Upper lobe of left lung (tissue), 6 donors: ENCODE results near the gene PAK2. TPM values are rescaled to one million over a fixed set of nuclear protein-coding genes. Genes with fewer than 3 reads are reported as not detected.

Experiments used
- ATAC-seq, 2 donors: fragments of 200-7000 bp; cut with Tn5 transposase; one replicate each; pipeline ENCODE4 v1.9.1; 2022; ENCODE audit warnings: mild to moderate bottlenecking in 2 of 2, moderate library complexity in 2 of 2; ENCODE audit not compliant: low FRiP score in 2 of 2
- DNase-seq, 2 donors: peaks; one replicate each; pipeline ENCODE4 v3.0.0-alpha.2; 2019 to 2020
- H3K27ac ChIP-seq, 4 donors: fragments of 200-600 bp; sonication (generic); one replicate each; pipeline ENCODE4 v1.5.1; 2016 to 2019
- H3K27me3 ChIP-seq, 4 donors: fragments of 200-600 bp; sonication (generic); one replicate each; pipeline ENCODE4 v1.5.1; 2017 to 2019
- H3K36me3 ChIP-seq, 4 donors: fragments of 200-600 bp; sonication (generic); one replicate each; pipeline ENCODE4 v1.5.1; 2016 to 2019
- H3K4me1 ChIP-seq, 4 donors: fragments of 200-600 bp; sonication (generic); one replicate each; pipeline ENCODE4 v1.5.1; 2018 to 2019
- H3K4me3 ChIP-seq, 4 donors: fragments of 200-600 bp; sonication (generic); one replicate each; pipeline ENCODE4 v1.5.1; 2017 to 2019; ENCODE audit warnings: mild to moderate bottlenecking in 2 of 4, moderate library complexity in 1 of 4
- H3K9me3 ChIP-seq, 4 donors: fragments of 200-600 bp; sonication (generic); one replicate each; pipeline ENCODE4 v1.5.1; 2018 to 2019
- EP300 ChIP-seq, 4 donors: sonication (generic); formaldehyde crosslinking; IDR thresholded peaks; one replicate each; pipeline ENCODE4 v1.5.1; 2017; ENCODE audit warnings: antibody characterized with exemption in 4 of 4, control low read depth in 2 of 4
- POLR2A ChIP-seq, 4 donors: fragments of 450-650 bp; IDR thresholded peaks; one replicate each; pipeline ENCODE4 v1.5.1; 2016 to 2017; ENCODE audit warnings: antibody characterized with exemption in 4 of 4, mild to moderate bottlenecking in 2 of 4
- POLR2AphosphoS5 ChIP-seq, 2 donors: sonication (generic); formaldehyde crosslinking; IDR thresholded peaks; one replicate each; pipeline ENCODE4 v1.5.1; 2017; ENCODE audit warnings: antibody characterized with exemption in 2 of 2
- whole genome bisulfite sequencing, 2 donors: methylation state at CpG; one replicate each; pipeline ENCODE4 v1.1.5; 2017 to 2018; 5-methylcytosine and 5-hydroxymethylcytosine counted together
- total RNA-seq, 6 donors: library from RNA; depleted of rRNA in 4 of 6; stranded (reverse); fragments of >200 nt in 4 of 6; gene quantifications; one replicate each; pipeline versions ENCODE4 v1.1.0 to v1.2.1, GENCODE V29; 2016 to 2021
- TF ChIP-seq, protein P1 (sequence below), 6 experiments: fragments of 450-650 bp in 4 of 6; fragments of 200-600 bp in 2 of 6; sonication (generic) in 2 of 6; IDR thresholded peaks; one replicate each; pipeline ENCODE4 v1.5.1; 2016 to 2019; ENCODE audit warnings: antibody characterized with exemption in 6 of 6
- donor health status: DM: no; HTN: no; CAD: no; lungs with moderate emphysema.
- donor health status: DM: no; HTN: yes; CAD: no; lungs with severe emphysema.

PAK2 gene
- total RNA-seq, 6 donors from 2014 or later: 24.7 to 82.2 (median 60.1) TPM

DNA sequence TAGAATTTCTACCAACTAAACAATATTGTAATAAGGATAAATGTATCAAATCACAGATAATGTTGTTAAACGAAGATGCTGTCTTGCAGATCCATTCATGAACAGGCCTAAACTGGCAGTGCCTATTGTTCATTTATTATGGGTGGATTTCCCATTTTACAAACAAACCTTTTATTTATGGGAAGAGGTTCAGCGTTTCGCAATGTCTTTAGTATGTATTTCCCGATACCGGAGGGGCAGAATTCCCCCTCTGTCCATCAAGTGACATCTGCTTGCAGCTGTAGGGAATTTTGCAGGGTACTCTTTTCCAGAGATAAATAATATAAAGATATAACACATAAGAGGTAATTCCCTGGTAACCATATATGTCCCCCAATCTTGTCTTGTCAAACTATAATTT lies 33.3 kb upstream of the PAK2 start:
- TF ChIP-seq POLR2AphosphoS5 (IDR thresholded peaks at IDR 0.05) (no peak), EP300 (IDR thresholded peaks at IDR 0.05) (no peak), POLR2A (IDR thresholded peaks at IDR 0.05) (no peak)
- TF ChIP-seq, protein P1, sequence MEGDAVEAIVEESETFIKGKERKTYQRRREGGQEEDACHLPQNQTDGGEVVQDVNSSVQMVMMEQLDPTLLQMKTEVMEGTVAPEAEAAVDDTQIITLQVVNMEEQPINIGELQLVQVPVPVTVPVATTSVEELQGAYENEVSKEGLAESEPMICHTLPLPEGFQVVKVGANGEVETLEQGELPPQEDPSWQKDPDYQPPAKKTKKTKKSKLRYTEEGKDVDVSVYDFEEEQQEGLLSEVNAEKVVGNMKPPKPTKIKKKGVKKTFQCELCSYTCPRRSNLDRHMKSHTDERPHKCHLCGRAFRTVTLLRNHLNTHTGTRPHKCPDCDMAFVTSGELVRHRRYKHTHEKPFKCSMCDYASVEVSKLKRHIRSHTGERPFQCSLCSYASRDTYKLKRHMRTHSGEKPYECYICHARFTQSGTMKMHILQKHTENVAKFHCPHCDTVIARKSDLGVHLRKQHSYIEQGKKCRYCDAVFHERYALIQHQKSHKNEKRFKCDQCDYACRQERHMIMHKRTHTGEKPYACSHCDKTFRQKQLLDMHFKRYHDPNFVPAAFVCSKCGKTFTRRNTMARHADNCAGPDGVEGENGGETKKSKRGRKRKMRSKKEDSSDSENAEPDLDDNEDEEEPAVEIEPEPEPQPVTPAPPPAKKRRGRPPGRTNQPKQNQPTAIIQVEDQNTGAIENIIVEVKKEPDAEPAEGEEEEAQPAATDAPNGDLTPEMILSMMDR (IDR thresholded peaks at IDR 0.05): no peak
- Histone ChIP-seq H3K27me3 (no peaks in the 10 kb centered on the region), H3K4me3 (no peak overlapping the region), H3K9me3 (no peaks in the 10 kb centered on the region), H3K36me3 (no peaks in the 10 kb centered on the region), H3K27ac (no peak overlapping the region), H3K4me1 (peaks cover 4 to 12% (median 6%) of the 10 kb centered on the region in 4 donors)
- 54 to 66% methylated on average over 5 of the region's 5 CpGs for WGBS, 2 donors
- ATAC-seq (no peak), DNase-seq (no peak)

DNA sequence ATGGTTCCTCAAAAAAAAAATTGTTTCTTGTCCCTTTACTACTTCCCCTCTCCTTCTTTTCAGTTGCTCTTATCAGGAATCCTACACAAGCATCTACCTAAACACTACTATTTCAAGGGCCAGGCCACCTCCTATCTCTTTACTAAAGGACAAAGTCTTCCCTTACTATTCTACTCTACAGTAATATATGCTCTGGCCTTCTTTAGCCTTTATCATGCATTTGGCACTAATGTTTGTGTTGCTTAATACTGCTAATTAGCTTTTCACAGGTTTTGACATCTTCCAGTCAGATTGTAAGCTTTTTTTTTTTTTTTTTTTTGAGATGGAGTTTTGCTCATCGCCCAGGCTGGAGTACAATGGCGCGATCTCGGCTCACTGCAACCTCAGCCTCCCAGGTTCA lies 32.9 kb upstream of the PAK2 start:
- no peak overlapping the region for H3K27ac ChIP-seq
- DNase-seq (no peak), ATAC-seq (no peak)
- TF ChIP-seq POLR2A (IDR thresholded peaks at IDR 0.05) (no peak), POLR2AphosphoS5 (IDR thresholded peaks at IDR 0.05) (no peak), EP300 (IDR thresholded peaks at IDR 0.05) (no peak)
- TF ChIP-seq, protein P1 (IDR thresholded peaks at IDR 0.05): no peak
- 94 to 98% methylated on average over 4 of the region's 4 CpGs for WGBS, 2 donors
- no peaks in the 10 kb centered on the region for H3K9me3 ChIP-seq
- H3K4me3 ChIP-seq: no peak overlapping the region
- no peaks in the 10 kb centered on the region for H3K27me3 ChIP-seq
- no peaks in the 10 kb centered on the region for H3K36me3 ChIP-seq
- H3K4me1 ChIP-seq: peaks cover 8 to 15% (median 9%) of the 10 kb centered on the region in 4 donors

DNA sequence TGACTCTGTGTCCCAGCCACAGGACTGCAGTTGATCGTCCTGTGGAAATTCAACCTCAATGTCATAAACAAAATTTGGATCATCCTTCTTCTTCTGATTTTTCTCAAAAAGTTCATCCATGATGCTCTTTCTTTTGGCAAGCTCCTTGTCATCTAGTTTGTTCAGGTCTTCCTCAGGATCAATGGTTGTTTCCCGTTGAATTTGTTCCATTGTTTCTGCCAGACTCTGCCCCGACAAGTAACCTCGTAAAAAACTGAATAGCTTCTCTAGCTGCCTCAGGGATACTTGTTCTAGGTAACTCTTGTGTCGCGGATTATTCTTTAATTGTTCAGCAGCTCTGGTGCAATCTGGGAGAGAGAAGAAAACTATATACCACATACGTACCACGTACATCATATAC lies 32.1 kb upstream of the PAK2 start:
- no peak for TF ChIP-seq EP300 (IDR thresholded peaks at IDR 0.05)
- no peak for TF ChIP-seq POLR2AphosphoS5 (IDR thresholded peaks at IDR 0.05)
- TF ChIP-seq, protein P1 (IDR thresholded peaks at IDR 0.05): no peak
- ATAC-seq: no peak
- Histone ChIP-seq H3K9me3 (no peaks in the 10 kb centered on the region), H3K36me3 (no peaks in the 10 kb centered on the region), H3K27ac (no peak overlapping the region), H3K4me1 (peaks cover 8 to 15% (median 9%) of the 10 kb centered on the region in 4 donors), H3K4me3 (no peak overlapping the region), H3K27me3 (no peaks in the 10 kb centered on the region)
- 93% methylated on average over 8 of the region's 8 CpGs for WGBS, 2 donors
- DNase-seq: no peak

DNA sequence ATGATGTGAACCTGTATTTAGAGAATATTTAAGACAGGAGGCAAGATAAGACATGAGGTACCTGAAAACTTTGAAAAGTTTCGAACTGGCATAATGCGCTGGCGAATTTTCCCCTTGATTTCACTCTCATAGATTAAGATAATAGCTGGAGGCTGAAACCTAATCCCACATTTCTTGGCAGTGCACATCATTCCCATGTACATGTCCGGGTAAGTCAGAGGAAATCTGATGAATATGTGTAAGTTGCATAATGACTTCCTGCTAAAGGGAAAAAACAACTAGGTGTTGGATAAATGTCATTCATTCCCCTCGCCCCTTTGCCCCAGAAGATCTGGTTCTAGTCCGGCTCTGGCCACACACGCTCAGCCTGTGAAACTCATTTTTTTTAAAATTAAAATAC lies 31.2 kb upstream of the PAK2 start:
- no peak overlapping the region for H3K4me3 ChIP-seq
- DNase-seq: no peak
- H3K4me1 ChIP-seq: peaks cover 14 to 20% (median 17%) of the 10 kb centered on the region in 4 donors
- no peak for ATAC-seq
- H3K27ac ChIP-seq: no peak overlapping the region
- H3K36me3 ChIP-seq: no peaks in the 10 kb centered on the region
- no peaks in the 10 kb centered on the region for H3K9me3 ChIP-seq
- WGBS, 2 donors: 71 to 79% methylated on average over 7 of the region's 7 CpGs
- TF ChIP-seq POLR2AphosphoS5 (IDR thresholded peaks at IDR 0.05) (no peak), POLR2A (IDR thresholded peaks at IDR 0.05) (no peak)
- TF ChIP-seq, protein P1 (IDR thresholded peaks at IDR 0.05): no peak
- no peaks in the 10 kb centered on the region for H3K27me3 ChIP-seq

DNA sequence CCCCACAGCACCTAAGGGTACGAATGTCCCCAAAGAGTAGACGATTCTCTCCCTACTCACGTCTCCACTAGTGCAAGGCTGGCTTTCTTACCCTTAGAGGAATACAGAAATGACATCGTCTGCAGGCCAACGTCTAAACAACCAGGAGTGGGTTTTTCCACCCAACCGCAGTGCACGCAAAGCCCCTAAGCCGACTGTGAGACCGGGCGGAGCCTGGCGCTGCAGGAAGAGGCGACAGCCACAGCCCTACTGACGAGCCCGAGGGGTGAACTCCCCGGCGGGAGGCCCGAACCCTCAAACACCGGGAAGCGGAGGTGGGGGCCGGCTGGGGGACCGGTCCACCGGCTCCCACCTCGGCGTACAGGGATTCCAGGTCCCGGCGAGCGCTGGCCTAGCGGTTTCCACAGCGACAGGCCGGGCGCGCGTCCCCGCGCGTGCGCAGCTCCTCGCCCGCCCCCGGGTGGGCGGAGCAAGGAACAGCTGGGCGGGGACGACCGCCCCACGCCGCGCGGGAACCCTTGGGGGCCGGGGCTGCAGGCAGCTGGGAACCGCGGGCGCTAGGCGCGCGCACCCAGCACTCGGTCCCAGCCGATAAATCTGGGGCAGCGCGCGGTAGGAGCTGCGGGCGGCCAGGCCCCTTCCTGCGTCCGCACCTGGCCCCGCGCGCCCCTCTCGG lies 27.7 kb upstream of the PAK2 start, which contains the start of the genes CEP19 and PIGX:
CEP19 (minus strand) TSS at position 413 of the 676 bp plus-strand sequence. CDS start 3,593 bp downstream, outside the sequence.
PIGX (plus strand) TSS at position 540 of the 676 bp plus-strand sequence.
- H3K27ac ChIP-seq: peak within 1 kb of the TSS; percentile 81 to 96 (median 92)
- peak; percentile 89 to 98 for DNase-seq
- H3K27me3 ChIP-seq: no peaks in the 10 kb centered on the region
- no peaks in the 10 kb centered on the region for H3K9me3 ChIP-seq
- peaks cover 14 to 19% (median 17%) of the 10 kb centered on the region in 4 donors for H3K4me1 ChIP-seq
- peak within 1 kb of the TSS; percentile 56 to 99 (median 92) for H3K4me3 ChIP-seq
- peak; percentile 97 to 99 for ATAC-seq
- 1% methylated on average over 26 to 28 of the region's 68 CpGs for WGBS, 2 donors
- TF ChIP-seq EP300 (IDR thresholded peaks at IDR 0.05): no peak
- TF ChIP-seq POLR2AphosphoS5 (IDR thresholded peaks at IDR 0.05): peak in 1 of 2 donors; percentile 66
- peak in 3 of 4 donors; percentile 59 to 89 (median 78) for TF ChIP-seq POLR2A (IDR thresholded peaks at IDR 0.05)
- TF ChIP-seq, protein P1 (IDR thresholded peaks at IDR 0.05): peak in 4 of 6 experiments; percentile 68 to 75 (median 69)
- H3K36me3 ChIP-seq: no peaks in the 10 kb centered on the region
